Trophoblast cell (in vitro differentiated cells and primary cell): ENCODE measurements around the gene APOM.

ENCODE experiments used
- DNase-seq, 2 donors: peaks; one replicate each; pipeline ENCODE4 v3.0.0-alpha.2; 2016
- H2AFZ ChIP-seq: 2 replicates; pipeline ENCODE4 v1.6.1; 2013; ENCODE audit warnings: low read length, moderate library complexity, mild to moderate bottlenecking; ENCODE audit not compliant: insufficient read depth, poor library complexity
- H2AK5ac ChIP-seq: 2 replicates; pipeline ENCODE4 v1.6.1; 2013; ENCODE audit warnings: mild to moderate bottlenecking, low read length
- H2BK120ac ChIP-seq: 2 replicates; pipeline ENCODE4 v1.6.1; 2013; ENCODE audit warnings: low read length, mild to moderate bottlenecking, moderate library complexity; ENCODE audit not compliant: insufficient read depth, poor library complexity
- H2BK12ac ChIP-seq: 2 replicates; pipeline ENCODE4 v1.6.1; 2013; ENCODE audit warnings: mild to moderate bottlenecking, low read length, moderate library complexity
- H2BK5ac ChIP-seq: 2 replicates; pipeline ENCODE4 v1.6.1; 2013; ENCODE audit warnings: low read length, low read depth, moderate library complexity, mild to moderate bottlenecking; ENCODE audit not compliant: poor library complexity
- H3K14ac ChIP-seq: 2 replicates; pipeline ENCODE4 v1.6.1; 2013; ENCODE audit warnings: mild to moderate bottlenecking, low read length
- H3K18ac ChIP-seq: 2 replicates; pipeline ENCODE4 v1.6.1; 2013; ENCODE audit warnings: mild to moderate bottlenecking, low read length
- H3K23ac ChIP-seq: 2 replicates; pipeline ENCODE4 v1.6.1; 2013; ENCODE audit warnings: low read length
- H3K27ac ChIP-seq: 2 replicates; pipeline ENCODE4 v1.5.1; 2013; ENCODE audit warnings: low read depth, mild to moderate bottlenecking, inconsistent platforms, low read length, moderate library complexity
- H3K27me3 ChIP-seq: 2 replicates; pipeline ENCODE4 v1.6.1; 2013; ENCODE audit warnings: inconsistent platforms, mild to moderate bottlenecking, low read length, moderate library complexity; ENCODE audit not compliant: insufficient read depth
- H3K36me3 ChIP-seq, 2 experiments: 1 replicate in 1 of 2; 2 replicates in 1 of 2; pipeline ENCODE4 v1.6.1; 2013; ENCODE audit warnings: low read length in 2 of 2, mild to moderate bottlenecking in 2 of 2, moderate library complexity in 1 of 2; ENCODE audit not compliant: insufficient read depth in 2 of 2, control insufficient read depth in 1 of 2
- H3K4ac ChIP-seq: 2 replicates; pipeline ENCODE4 v1.6.1; 2013; ENCODE audit warnings: low read depth, mild to moderate bottlenecking, low read length, moderate library complexity
- H3K4me1 ChIP-seq, 2 experiments: 1 replicate in 1 of 2; 2 replicates in 1 of 2; pipeline ENCODE4 v1.6.1; 2013; ENCODE audit warnings: low read length in 2 of 2, mild to moderate bottlenecking in 2 of 2, moderate library complexity in 1 of 2; ENCODE audit not compliant: insufficient read depth in 2 of 2, control insufficient read depth in 1 of 2
- H3K4me2 ChIP-seq: 2 replicates; pipeline ENCODE4 v1.6.1; 2013; ENCODE audit warnings: inconsistent platforms, mild to moderate bottlenecking, low read length, moderate library complexity
- H3K4me3 ChIP-seq: 2 replicates; pipeline ENCODE4 v1.5.1; 2013; ENCODE audit warnings: mild to moderate bottlenecking, low read depth, low read length, inconsistent platforms
- H3K79me1 ChIP-seq: one replicate; pipeline ENCODE4 v1.6.1; 2013; ENCODE audit warnings: low read length
- H3K79me2 ChIP-seq: 2 replicates; pipeline ENCODE4 v1.6.1; 2013; ENCODE audit warnings: low read length, mild to moderate bottlenecking; ENCODE audit not compliant: control insufficient read depth, insufficient read depth, poor library complexity
- H3K9ac ChIP-seq: 2 replicates; pipeline ENCODE4 v1.6.1; 2013; ENCODE audit warnings: mild to moderate bottlenecking, low read length
- H3K9me3 ChIP-seq: 2 replicates; pipeline ENCODE4 v1.6.1; 2013; ENCODE audit warnings: low read depth, mild to moderate bottlenecking, control low read depth, inconsistent platforms, low read length; ENCODE audit not compliant: insufficient read depth
- H4K12ac ChIP-seq: 2 replicates; pipeline ENCODE4 v1.6.1; 2013; ENCODE audit warnings: low read depth, mild to moderate bottlenecking, low read length, moderate library complexity
- H4K8ac ChIP-seq: 2 replicates; pipeline ENCODE4 v1.6.1; 2013; ENCODE audit warnings: low read depth, mild to moderate bottlenecking, low read length, moderate library complexity
- H4K91ac ChIP-seq: one replicate; pipeline ENCODE4 v1.6.1; 2013; ENCODE audit warnings: low read depth, mild to moderate bottlenecking, low read length, moderate library complexity
- WGBS: extraction: QIAGEN DNeasy Blood & Tissue Kit; methylation state at CpG from one replicate; pipeline ENCODE4 v1.1.7; 2013; ENCODE audit warnings: missing lambda C conversion rate; ENCODE audit not compliant: insufficient read length, insufficient coverage; ENCODE audit errors: extremely low coverage; 5-methylcytosine and 5-hydroxymethylcytosine counted together

The APOM gene

DNA sequence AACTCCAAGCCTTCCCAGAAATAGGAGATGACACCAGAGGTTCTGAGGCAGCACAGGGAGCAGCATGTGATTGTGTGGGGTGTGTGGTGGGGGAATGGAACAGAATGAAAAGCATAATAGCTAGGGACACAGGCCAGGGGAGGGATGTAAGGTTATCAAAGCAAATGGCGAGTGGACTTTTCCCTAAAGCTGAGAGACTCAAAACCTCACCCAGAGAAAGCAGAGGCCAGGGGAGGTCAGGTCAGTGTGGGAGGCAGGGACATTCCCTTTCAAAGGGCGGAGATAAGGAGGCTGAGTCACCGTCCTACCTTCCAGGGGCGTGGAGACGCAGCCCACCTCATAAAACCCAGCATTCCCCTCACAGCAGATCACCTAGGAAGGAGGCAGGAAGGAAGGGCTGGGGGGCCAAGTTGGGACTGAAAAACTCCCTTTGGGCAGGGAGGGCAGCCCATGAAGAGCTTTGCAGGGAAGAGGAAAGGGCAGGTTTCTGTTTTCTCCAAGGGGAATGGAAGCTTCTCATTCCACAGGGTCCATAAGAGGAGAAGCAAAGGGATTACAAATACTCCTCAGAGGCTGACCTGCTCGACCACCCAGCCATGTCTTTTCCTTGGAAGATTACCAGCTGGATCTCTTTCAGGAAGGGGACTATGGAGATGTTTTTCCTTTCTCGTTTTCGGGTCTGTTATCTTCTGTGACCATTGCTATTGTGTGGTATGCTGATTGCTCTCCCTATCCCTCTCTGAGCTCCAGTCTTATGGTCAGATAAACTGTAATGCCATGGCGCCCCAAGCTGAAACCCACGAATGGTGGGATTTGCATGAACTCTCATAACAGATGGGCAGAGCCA, 34.8 kb downstream of the APOM start:
- H4K12ac ChIP-seq = no peak overlapping the region
- H2AFZ ChIP-seq = peak overlapping the region; percentile 10
- H3K4me1 ChIP-seq = peaks cover 11 to 13% of the 10 kb centered on the region in 2 experiments
- peaks cover 68 to 69% of the 10 kb centered on the region in 2 experiments for H3K36me3 ChIP-seq
- no peak overlapping the region for H3K4me3 ChIP-seq
- no peaks in the 10 kb centered on the region for H3K27me3 ChIP-seq
- peak overlapping the region; percentile 43 for H2BK120ac ChIP-seq
- H4K91ac ChIP-seq = peak overlapping the region; percentile 22
- H3K18ac ChIP-seq = no peak overlapping the region
- peak overlapping the region; percentile 61 for H2BK12ac ChIP-seq
- no peak overlapping the region for H3K4ac ChIP-seq
- H3K9ac ChIP-seq = no peak overlapping the region
- no CpG with 5 or more reads among the region's 10 CpGs for WGBS
- H3K23ac ChIP-seq = no peak overlapping the region
- no peaks in the 10 kb centered on the region for H3K79me2 ChIP-seq
- peak in 1 of 2 donors; percentile 18 for DNase-seq
- peak overlapping the region; percentile 72 for H4K8ac ChIP-seq
- H3K79me1 ChIP-seq = peaks cover 13% of the 10 kb centered on the region
- peak overlapping the region; percentile 9 for H3K4me2 ChIP-seq
- no peaks in the 10 kb centered on the region for H3K9me3 ChIP-seq
- H2AK5ac ChIP-seq = peak overlapping the region; percentile 59
- peak overlapping the region; percentile 24 for H3K14ac ChIP-seq
- peak overlapping the region; percentile 63 for H3K27ac ChIP-seq
- peak overlapping the region; percentile 64 for H2BK5ac ChIP-seq

GRCh38 chr6:31691078-31691463, 35.4 kb downstream of the APOM start:
- no peaks in the 10 kb centered on the region for H3K79me2 ChIP-seq
- peak overlapping the region; percentile 59 for H2AK5ac ChIP-seq
- WGBS = no CpG with 5 or more reads among the region's 6 CpGs
- no peak overlapping the region for H3K23ac ChIP-seq
- no peak overlapping the region for H2AFZ ChIP-seq
- no peaks in the 10 kb centered on the region for H3K9me3 ChIP-seq
- H3K9ac ChIP-seq = no peak overlapping the region
- H3K27ac ChIP-seq = peak overlapping the region; percentile 63
- H4K8ac ChIP-seq = no peak overlapping the region
- peaks cover 13% of the 10 kb centered on the region for H3K79me1 ChIP-seq
- H3K36me3 ChIP-seq = peaks cover 68 to 70% of the 10 kb centered on the region in 2 experiments
- DNase-seq = no peak
- no peak overlapping the region for H3K4ac ChIP-seq
- peak overlapping the region; percentile 9 for H3K4me2 ChIP-seq
- no peaks in the 10 kb centered on the region for H3K27me3 ChIP-seq
- H4K12ac ChIP-seq = no peak overlapping the region
- H4K91ac ChIP-seq = peak overlapping the region; percentile 15
- H2BK5ac ChIP-seq = peak overlapping the region; percentile 39
- peak overlapping the region; percentile 24 for H3K14ac ChIP-seq
- no peak overlapping the region for H3K18ac ChIP-seq
- peak overlapping the region; percentile 61 for H2BK12ac ChIP-seq
- H3K4me1 ChIP-seq = peaks cover 11 to 13% of the 10 kb centered on the region in 2 experiments
- peak overlapping the region; percentile 43 for H2BK120ac ChIP-seq
- H3K4me3 ChIP-seq = no peak overlapping the region

GRCh38 chr6:31691564-31692108, 35.9 kb downstream of the APOM start:
- no peak overlapping the region for H2BK12ac ChIP-seq
- no peak overlapping the region for H3K18ac ChIP-seq
- no peak overlapping the region for H3K27ac ChIP-seq
- H3K23ac ChIP-seq = no peak overlapping the region
- DNase-seq = no peak
- H3K79me1 ChIP-seq = peaks cover 13% of the 10 kb centered on the region
- no peak overlapping the region for H3K4me2 ChIP-seq
- peaks cover 64 to 67% of the 10 kb centered on the region in 2 experiments for H3K36me3 ChIP-seq
- no peak overlapping the region for H3K4me3 ChIP-seq
- H3K27me3 ChIP-seq = no peaks in the 10 kb centered on the region
- H3K4ac ChIP-seq = no peak overlapping the region
- H2BK5ac ChIP-seq = no peak overlapping the region
- no CpG with 5 or more reads among the region's 12 CpGs for WGBS
- no peak overlapping the region for H4K12ac ChIP-seq
- no peak overlapping the region for H2BK120ac ChIP-seq
- no peak overlapping the region for H2AK5ac ChIP-seq
- no peak overlapping the region for H3K9ac ChIP-seq
- H3K9me3 ChIP-seq = no peaks in the 10 kb centered on the region
- H3K79me2 ChIP-seq = no peaks in the 10 kb centered on the region
- H4K91ac ChIP-seq = no peak overlapping the region
- H4K8ac ChIP-seq = no peak overlapping the region
- no peak overlapping the region for H3K14ac ChIP-seq
- H2AFZ ChIP-seq = no peak overlapping the region
- peaks cover 11 to 14% of the 10 kb centered on the region in 2 experiments for H3K4me1 ChIP-seq

GRCh38 chr6:31692353-31692752, 36.7 kb downstream of the APOM start:
- Histone ChIP-seq H3K36me3 (peaks cover 61 to 65% of the 10 kb centered on the region in 2 experiments), H3K79me2 (no peaks in the 10 kb centered on the region), H3K9me3 (no peaks in the 10 kb centered on the region), H4K8ac (no peak overlapping the region), H2AK5ac (no peak overlapping the region), H2AFZ (no peak overlapping the region), H3K4ac (no peak overlapping the region), H3K23ac (no peak overlapping the region), H2BK12ac (no peak overlapping the region), H3K4me3 (no peak overlapping the region), H2BK120ac (no peak overlapping the region), H2BK5ac (no peak overlapping the region), H4K12ac (no peak overlapping the region), H3K9ac (no peak overlapping the region), H3K14ac (no peak overlapping the region), H3K4me1 (peaks cover 11 to 15% of the 10 kb centered on the region in 2 experiments), H3K27ac (no peak overlapping the region), H4K91ac (no peak overlapping the region), H3K18ac (no peak overlapping the region), H3K79me1 (peaks cover 13% of the 10 kb centered on the region), H3K4me2 (no peak overlapping the region), H3K27me3 (no peaks in the 10 kb centered on the region)
- no CpG with 5 or more reads among the region's 4 CpGs for WGBS
- DNase-seq = no peak
